ENCODE measurements around the gene MFSD12.
A peak's percentile ranks its signal among the peaks of the same experiment; 100 is the strongest.

Gene MFSD12

DNA sequence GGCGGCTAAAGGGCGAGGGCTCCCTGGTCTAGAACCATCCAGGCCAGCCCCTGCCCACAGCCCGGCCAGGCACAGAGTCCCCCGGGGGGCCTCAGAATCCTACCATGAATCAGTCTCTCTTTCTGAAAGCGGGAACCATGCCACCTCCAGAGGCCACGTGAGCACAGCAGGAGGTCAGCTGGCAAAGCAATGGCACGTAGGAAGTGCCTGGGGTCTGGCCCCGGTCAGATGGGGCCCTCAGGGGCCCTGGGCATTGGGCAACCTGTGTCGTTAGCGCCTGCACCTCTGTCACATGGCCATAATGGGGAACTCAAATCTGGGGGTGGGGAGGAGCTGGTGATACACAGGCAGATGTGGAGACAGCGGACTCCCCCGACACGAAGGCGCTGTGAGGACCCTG lies 8.8 kb downstream of the MFSD12 start:
- DNase-seq (ENCODE audit: low spot score) = no peak
- TF ChIP-seq, protein P1, sequence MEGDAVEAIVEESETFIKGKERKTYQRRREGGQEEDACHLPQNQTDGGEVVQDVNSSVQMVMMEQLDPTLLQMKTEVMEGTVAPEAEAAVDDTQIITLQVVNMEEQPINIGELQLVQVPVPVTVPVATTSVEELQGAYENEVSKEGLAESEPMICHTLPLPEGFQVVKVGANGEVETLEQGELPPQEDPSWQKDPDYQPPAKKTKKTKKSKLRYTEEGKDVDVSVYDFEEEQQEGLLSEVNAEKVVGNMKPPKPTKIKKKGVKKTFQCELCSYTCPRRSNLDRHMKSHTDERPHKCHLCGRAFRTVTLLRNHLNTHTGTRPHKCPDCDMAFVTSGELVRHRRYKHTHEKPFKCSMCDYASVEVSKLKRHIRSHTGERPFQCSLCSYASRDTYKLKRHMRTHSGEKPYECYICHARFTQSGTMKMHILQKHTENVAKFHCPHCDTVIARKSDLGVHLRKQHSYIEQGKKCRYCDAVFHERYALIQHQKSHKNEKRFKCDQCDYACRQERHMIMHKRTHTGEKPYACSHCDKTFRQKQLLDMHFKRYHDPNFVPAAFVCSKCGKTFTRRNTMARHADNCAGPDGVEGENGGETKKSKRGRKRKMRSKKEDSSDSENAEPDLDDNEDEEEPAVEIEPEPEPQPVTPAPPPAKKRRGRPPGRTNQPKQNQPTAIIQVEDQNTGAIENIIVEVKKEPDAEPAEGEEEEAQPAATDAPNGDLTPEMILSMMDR (IDR thresholded peaks at IDR 0.05; ENCODE audit: extremely low read depth, insufficient read depth, missing control alignments) = no peak
- in situ Hi-C loops (cut with MboI; ENCODE audit: low pct_unique_long_range_greater_than_20kb, low sequenced_read_pairs, unreplicated experiment) = no loop called here

DNA sequence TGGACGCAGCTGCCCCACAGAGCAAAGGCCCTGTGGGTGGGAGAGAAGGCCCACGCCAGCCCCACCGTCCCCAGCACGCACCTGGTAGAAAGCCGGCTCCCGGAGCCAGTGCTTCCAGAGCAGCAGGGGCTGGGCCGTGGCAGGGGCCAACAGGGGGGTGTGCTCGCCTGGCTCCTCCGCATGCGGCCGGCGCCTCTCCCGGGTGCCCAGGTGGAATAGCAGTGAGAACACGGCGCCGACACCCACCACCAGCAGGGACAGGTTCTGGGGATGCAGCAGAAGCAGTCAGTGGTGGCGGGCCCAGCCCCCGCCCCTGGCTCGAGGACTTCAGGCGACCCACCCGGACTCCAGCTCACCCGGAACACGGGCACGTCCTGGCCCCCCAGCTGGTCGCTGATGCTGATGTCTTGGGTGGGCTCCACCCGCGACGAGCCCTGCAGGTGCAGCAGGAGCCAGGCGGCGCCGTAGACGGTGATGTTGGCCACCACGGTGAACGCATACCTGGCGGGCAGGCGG lies 9.6 kb downstream of the MFSD12 start:
- DNase-seq (ENCODE audit: low spot score) = no peak
- in situ Hi-C loops (cut with MboI; ENCODE audit: low pct_unique_long_range_greater_than_20kb, low sequenced_read_pairs, unreplicated experiment) = no loop called here
- TF ChIP-seq, protein P1 (IDR thresholded peaks at IDR 0.05; ENCODE audit: extremely low read depth, insufficient read depth, missing control alignments) = no peak

- TF ChIP-seq, protein P1 (IDR thresholded peaks at IDR 0.05; ENCODE audit: extremely low read depth, insufficient read depth, missing control alignments) = peak; percentile 59
- in situ Hi-C loops (cut with MboI; ENCODE audit: low pct_unique_long_range_greater_than_20kb, low sequenced_read_pairs, unreplicated experiment) = no loop called here
- no peak for DNase-seq (ENCODE audit: low spot score)
Observed at GRCh38 chr19:3547301-3547731, 10.1 kb downstream of the MFSD12 start.

- no peak for DNase-seq (ENCODE audit: low spot score)
- TF ChIP-seq, protein P1 (IDR thresholded peaks at IDR 0.05; ENCODE audit: extremely low read depth, insufficient read depth, missing control alignments) = no peak
- in situ Hi-C loops (cut with MboI; ENCODE audit: low pct_unique_long_range_greater_than_20kb, low sequenced_read_pairs, unreplicated experiment) = no loop called here
Observed at GRCh38 chr19:3546119-3546518, 11.3 kb downstream of the MFSD12 start.

GRCh38 chr19:3545669-3546034 lies 11.7 kb downstream of the MFSD12 start:
- DNase-seq (ENCODE audit: low spot score) = no peak
- TF ChIP-seq, protein P1 (IDR thresholded peaks at IDR 0.05; ENCODE audit: extremely low read depth, insufficient read depth, missing control alignments) = no peak
- in situ Hi-C loops (cut with MboI; ENCODE audit: low pct_unique_long_range_greater_than_20kb, low sequenced_read_pairs, unreplicated experiment) = no loop called here

- TF ChIP-seq, protein P1 (IDR thresholded peaks at IDR 0.05; ENCODE audit: extremely low read depth, insufficient read depth, missing control alignments) = peak; percentile 95
- DNase-seq (ENCODE audit: low spot score) = peak; percentile 92
- in situ Hi-C loops (cut with MboI; ENCODE audit: low pct_unique_long_range_greater_than_20kb, low sequenced_read_pairs, unreplicated experiment) = no loop called here
Observed at GRCh38 chr19:3544742-3545668, 12.4 kb downstream of the MFSD12 start.

All from GM13977 (cell line).